Measurements from ENCODE around the gene YARS2. TPM values are rescaled to one million over a fixed set of nuclear protein-coding genes. Genes with fewer than 3 reads are reported as not detected.

The YARS2 gene
- total and polyA plus RNA-seq, 2 experiments from 2014 or later = 73.0 to 76.7 TPM

- DNase-seq (ENCODE audit: low spot score) (peak; percentile 91), ATAC-seq (peak; percentile 85)
- Mint-ChIP-seq H3K4me3 (peak overlapping the region; percentile 91), H3K4me1 (peaks cover 13% of the 10 kb centered on the region; the same call in 2 of the 3 replicates), H3K9me3 (no peaks in the 10 kb centered on the region), H3K27ac (peak overlapping the region; percentile 98), H3K27me3 (ENCODE audit: insufficient read depth, low read depth, poor library complexity) (no peaks in the 10 kb centered on the region), H3K36me3 (ENCODE audit: low read depth) (peaks cover 40% of the 10 kb centered on the region)
- H3K4me1 ChIP-seq (ENCODE audit: insufficient read depth) = peaks cover 8% of the 10 kb centered on the region
- peaks cover 23% of the 10 kb centered on the region for H3K36me3 ChIP-seq (ENCODE audit: insufficient read depth)
- TF ChIP-seq, protein P1, sequence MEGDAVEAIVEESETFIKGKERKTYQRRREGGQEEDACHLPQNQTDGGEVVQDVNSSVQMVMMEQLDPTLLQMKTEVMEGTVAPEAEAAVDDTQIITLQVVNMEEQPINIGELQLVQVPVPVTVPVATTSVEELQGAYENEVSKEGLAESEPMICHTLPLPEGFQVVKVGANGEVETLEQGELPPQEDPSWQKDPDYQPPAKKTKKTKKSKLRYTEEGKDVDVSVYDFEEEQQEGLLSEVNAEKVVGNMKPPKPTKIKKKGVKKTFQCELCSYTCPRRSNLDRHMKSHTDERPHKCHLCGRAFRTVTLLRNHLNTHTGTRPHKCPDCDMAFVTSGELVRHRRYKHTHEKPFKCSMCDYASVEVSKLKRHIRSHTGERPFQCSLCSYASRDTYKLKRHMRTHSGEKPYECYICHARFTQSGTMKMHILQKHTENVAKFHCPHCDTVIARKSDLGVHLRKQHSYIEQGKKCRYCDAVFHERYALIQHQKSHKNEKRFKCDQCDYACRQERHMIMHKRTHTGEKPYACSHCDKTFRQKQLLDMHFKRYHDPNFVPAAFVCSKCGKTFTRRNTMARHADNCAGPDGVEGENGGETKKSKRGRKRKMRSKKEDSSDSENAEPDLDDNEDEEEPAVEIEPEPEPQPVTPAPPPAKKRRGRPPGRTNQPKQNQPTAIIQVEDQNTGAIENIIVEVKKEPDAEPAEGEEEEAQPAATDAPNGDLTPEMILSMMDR (conservative IDR thresholded peaks at IDR 0.05; ENCODE audit: low read depth in 2 of 2) = peak; percentile 80 to 92
- 0 out of 2 replicates have a peak, but pooled peaks have one; percentile 20 for TF ChIP-seq CREB1 (CRISPR knock-in tag; IDR thresholded peaks at IDR 0.05; ENCODE audit: low read depth)
- no peak for TF ChIP-seq ZNF114 (CRISPR knock-in tag; IDR thresholded peaks at IDR 0.05)
- no peak for TF ChIP-seq EZH2 (IDR thresholded peaks at IDR 0.05; ENCODE audit: low read depth, unreplicated experiment)
- peak overlapping the region; percentile 65 for H3K4me3 ChIP-seq
- no peaks in the 10 kb centered on the region; the same call in 1 of the 2 replicates for H3F3A ChIP-seq (replicated peaks; ENCODE audit: low read depth)
- H3K27ac ChIP-seq (ENCODE audit: low read depth) = peak overlapping the region; percentile 96
- 0 out of 2 replicates have a peak, but pooled peaks cover 3% of the 10 kb centered on the region for H4K20me1 ChIP-seq (replicated peaks; ENCODE audit: insufficient read depth)
- H3K79me2 ChIP-seq (replicated peaks; ENCODE audit: insufficient read depth) = peaks cover 24% of the 10 kb centered on the region
- H3K9me2 ChIP-seq (ENCODE audit: insufficient read depth) = no peaks in the 10 kb centered on the region
- H2AFZ ChIP-seq = peak overlapping the region; percentile 91
- no peaks in the 10 kb centered on the region for H3K27me3 ChIP-seq (ENCODE audit: insufficient read depth)
- peak overlapping the region; percentile 87 for H3K4me2 ChIP-seq
Observed at GRCh38 chr12:32755051-32755653, 545 bp downstream of the YARS2 start.

- Histone ChIP-seq H4K20me1 (replicated peaks; ENCODE audit: insufficient read depth) (0 out of 2 replicates have a peak, but pooled peaks cover 3% of the 10 kb centered on the region), H3K4me3 (peak overlapping the region; percentile 65), H3K27ac (ENCODE audit: low read depth) (no peak overlapping the region; the same call in 1 of the 2 replicates), H3K4me1 (ENCODE audit: insufficient read depth) (peaks cover 8% of the 10 kb centered on the region), H3K79me2 (replicated peaks; ENCODE audit: insufficient read depth) (peaks cover 24% of the 10 kb centered on the region), H2AFZ (no peak overlapping the region), H3K27me3 (ENCODE audit: insufficient read depth) (no peaks in the 10 kb centered on the region), H3K9me2 (ENCODE audit: insufficient read depth) (no peaks in the 10 kb centered on the region), H3K36me3 (ENCODE audit: insufficient read depth) (peaks cover 33% of the 10 kb centered on the region), H3K4me2 (peak overlapping the region; percentile 87), H3F3A (replicated peaks; ENCODE audit: low read depth) (no peaks in the 10 kb centered on the region; the same call in 1 of the 2 replicates)
- H3K4me3 Mint-ChIP-seq = peak overlapping the region; percentile 91
- TF ChIP-seq, protein P2, sequence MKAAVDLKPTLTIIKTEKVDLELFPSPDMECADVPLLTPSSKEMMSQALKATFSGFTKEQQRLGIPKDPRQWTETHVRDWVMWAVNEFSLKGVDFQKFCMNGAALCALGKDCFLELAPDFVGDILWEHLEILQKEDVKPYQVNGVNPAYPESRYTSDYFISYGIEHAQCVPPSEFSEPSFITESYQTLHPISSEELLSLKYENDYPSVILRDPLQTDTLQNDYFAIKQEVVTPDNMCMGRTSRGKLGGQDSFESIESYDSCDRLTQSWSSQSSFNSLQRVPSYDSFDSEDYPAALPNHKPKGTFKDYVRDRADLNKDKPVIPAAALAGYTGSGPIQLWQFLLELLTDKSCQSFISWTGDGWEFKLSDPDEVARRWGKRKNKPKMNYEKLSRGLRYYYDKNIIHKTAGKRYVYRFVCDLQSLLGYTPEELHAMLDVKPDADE (IDR thresholded peaks at IDR 0.05) = no peak
- no peak for TF ChIP-seq EZH2phosphoT487 (IDR thresholded peaks at IDR 0.05; ENCODE audit: unreplicated experiment)
- TF ChIP-seq ZNF331 (CRISPR knock-in tag; IDR thresholded peaks at IDR 0.05; ENCODE audit: low read depth) = no peak
- TF ChIP-seq ZNF114 (CRISPR knock-in tag; IDR thresholded peaks at IDR 0.05) = no peak
- TF ChIP-seq, protein P1 (conservative IDR thresholded peaks at IDR 0.05; ENCODE audit: low read depth in 2 of 2) = no peak
- TF ChIP-seq ZNF462 (CRISPR knock-in tag; IDR thresholded peaks at IDR 0.05) = no peak
- TF ChIP-seq EZH2 (IDR thresholded peaks at IDR 0.05; ENCODE audit: low read depth, unreplicated experiment) = no peak
- no peak overlapping the region; the same call in 1 of the 2 replicates for H3K27ac Mint-ChIP-seq
- H3K4me1 Mint-ChIP-seq = peaks cover 13% of the 10 kb centered on the region; the same call in 2 of the 3 replicates
- ATAC-seq (no peak), DNase-seq (ENCODE audit: low spot score) (peak; percentile 8)
- H3K9me3 Mint-ChIP-seq = no peaks in the 10 kb centered on the region
- no peaks in the 10 kb centered on the region for H3K27me3 Mint-ChIP-seq (ENCODE audit: insufficient read depth, low read depth, poor library complexity)
- peaks cover 50% of the 10 kb centered on the region for H3K36me3 Mint-ChIP-seq (ENCODE audit: low read depth)
Observed at GRCh38 chr12:32754111-32754510, 1.6 kb downstream of the YARS2 start.
